H9 (cell line): ENCODE data around the gene EBPL. TPM values are rescaled to one million over a fixed set of nuclear protein-coding genes. Genes with fewer than 3 reads are reported as not detected.
"Not testable (repeated sequence)": the region's sequence is repeated elsewhere in the genome, so short reads cannot be mapped to it uniquely, and the experiment has no call there.

Source experiments
- DNase-seq: peaks from one replicate; pipeline ENCODE4 v3.0.0-alpha.2; 2017
- H2AFZ ChIP-seq: one replicate; pipeline ENCODE4 v1.6.1; 2013; ENCODE audit warnings: mild to moderate bottlenecking, low read length, control low read depth, moderate library complexity
- H2AK5ac ChIP-seq: 2 replicates; pipeline ENCODE4 v1.6.1; 2013; ENCODE audit warnings: low read length, control low read depth, mixed read lengths; ENCODE audit not compliant: insufficient read length
- H2BK120ac ChIP-seq: one replicate; pipeline ENCODE4 v1.6.1; 2013; ENCODE audit warnings: low read depth, mild to moderate bottlenecking, low read length, control low read depth, inconsistent platforms; ENCODE audit not compliant: poor library complexity, severe bottlenecking
- H2BK12ac ChIP-seq: 2 replicates; pipeline ENCODE4 v1.6.1; 2013; ENCODE audit warnings: low read length, control low read depth, mixed read lengths, low read depth; ENCODE audit not compliant: insufficient read length
- H2BK15ac ChIP-seq: 2 replicates; pipeline ENCODE4 v1.6.1; 2013; ENCODE audit warnings: low read depth, low read length, control low read depth
- H2BK20ac ChIP-seq: one replicate; pipeline ENCODE4 v1.6.1; 2013; ENCODE audit warnings: low read depth, mild to moderate bottlenecking, low read length, control low read depth, inconsistent platforms; ENCODE audit not compliant: poor library complexity, severe bottlenecking
- H2BK5ac ChIP-seq: 2 replicates; pipeline ENCODE4 v1.6.1; 2013; ENCODE audit warnings: low read length, control low read depth, mixed read lengths; ENCODE audit not compliant: insufficient read length
- H3K14ac ChIP-seq: 2 replicates; pipeline ENCODE4 v1.6.1; 2013; ENCODE audit warnings: low read length, control low read depth; ENCODE audit not compliant: insufficient read depth
- H3K18ac ChIP-seq: 2 replicates; pipeline ENCODE4 v1.6.1; 2013; ENCODE audit warnings: low read depth, mild to moderate bottlenecking, mixed read lengths, low read length, control low read depth; ENCODE audit not compliant: insufficient read length
- H3K23ac ChIP-seq: 2 replicates; pipeline ENCODE4 v1.6.1; 2013; ENCODE audit warnings: low read length, control low read depth, mixed read lengths, low read depth; ENCODE audit not compliant: insufficient read length
- H3K23me2 ChIP-seq: 2 replicates; pipeline ENCODE4 v1.6.1; 2013; ENCODE audit warnings: low read depth, mild to moderate bottlenecking, mixed read lengths, low read length, control low read depth; ENCODE audit not compliant: insufficient read length, poor library complexity, severe bottlenecking
- H3K27ac ChIP-seq: 2 replicates; pipeline ENCODE4 v1.5.1; 2013; ENCODE audit warnings: low read length, control low read depth, mixed read lengths, low read depth; ENCODE audit not compliant: insufficient read length
- H3K27me3 ChIP-seq: 2 replicates; pipeline ENCODE4 v1.6.1; 2013; ENCODE audit warnings: low read length, control low read depth, inconsistent platforms; ENCODE audit not compliant: insufficient read depth
- H3K4ac ChIP-seq: 2 replicates; pipeline ENCODE4 v1.6.1; 2013; ENCODE audit warnings: low read depth, mild to moderate bottlenecking, control low read depth, inconsistent platforms, low read length, moderate library complexity
- H3K4me1 ChIP-seq: 2 replicates; pipeline ENCODE4 v1.6.1; 2013; ENCODE audit warnings: low read length, control low read depth, inconsistent platforms; ENCODE audit not compliant: insufficient read depth
- H3K4me2 ChIP-seq: 2 replicates; pipeline ENCODE4 v1.6.1; 2013; ENCODE audit warnings: low read length, control low read depth, mixed read lengths; ENCODE audit not compliant: insufficient read length, insufficient read depth
- H3K56ac ChIP-seq: 2 replicates; pipeline ENCODE4 v1.6.1; 2013; ENCODE audit warnings: low read depth, mild to moderate bottlenecking, mixed read lengths, low read length, control low read depth; ENCODE audit not compliant: insufficient read length
- H3K79me1 ChIP-seq: 2 replicates; pipeline ENCODE4 v1.6.1; 2013; ENCODE audit warnings: low read depth, mild to moderate bottlenecking, moderate library complexity, low read length, control low read depth, inconsistent platforms; ENCODE audit not compliant: insufficient read depth, poor library complexity, severe bottlenecking
- H3K79me2 ChIP-seq: 2 replicates; pipeline ENCODE4 v1.6.1; 2013; ENCODE audit warnings: low read length, control low read depth, inconsistent platforms; ENCODE audit not compliant: insufficient read depth
- H3K9ac ChIP-seq: 2 replicates; pipeline ENCODE4 v1.6.1; 2013; ENCODE audit warnings: low read length, control low read depth, mixed read lengths; ENCODE audit not compliant: insufficient read length; ENCODE audit errors: extremely low read depth
- H3K9me3 ChIP-seq: one replicate; pipeline ENCODE4 v1.6.1; 2013; ENCODE audit warnings: low read depth, low read length, inconsistent platforms; ENCODE audit not compliant: control insufficient read depth
- H3T11ph ChIP-seq: one replicate; pipeline ENCODE4 v1.6.1; 2013; ENCODE audit warnings: mild to moderate bottlenecking, low read length, control low read depth, inconsistent platforms
- H4K20me1 ChIP-seq: one replicate; pipeline ENCODE4 v1.6.1; 2013; ENCODE audit not compliant: control insufficient read depth, insufficient read length, insufficient read depth
- H4K5ac ChIP-seq: 2 replicates; pipeline ENCODE4 v1.6.1; 2013; ENCODE audit warnings: low read depth, mild to moderate bottlenecking, mixed read lengths, low read length, control low read depth; ENCODE audit not compliant: insufficient read length
- H4K8ac ChIP-seq: replicated peaks from 2 replicates; pipeline ENCODE4 v1.6.1; 2013; ENCODE audit warnings: low read length, control low read depth, mixed read lengths, low read depth; ENCODE audit not compliant: insufficient read length
- H4K91ac ChIP-seq: 2 replicates; pipeline ENCODE4 v1.6.1; 2013; ENCODE audit warnings: low read depth, mild to moderate bottlenecking, moderate library complexity, mixed read lengths, low read length, control low read depth; ENCODE audit not compliant: insufficient read length
- H3K27ac Mint-ChIP-seq, 3 experiments: 2 replicates in 2 of 3; 3 replicates in 1 of 3; pipeline ENCODE4 v1.8.0; 2020 to 2021; ENCODE audit warnings: mixed read lengths in 3 of 3, mild to moderate bottlenecking in 1 of 3, moderate library complexity in 1 of 3
- H3K27me3 Mint-ChIP-seq: 2 replicates; pipeline ENCODE4 v1.8.0; 2021; ENCODE audit warnings: low read depth, mild to moderate bottlenecking, moderate library complexity, mixed read lengths
- H3K36me3 Mint-ChIP-seq, 3 experiments: 2 replicates in 2 of 3; 3 replicates in 1 of 3; pipeline ENCODE4 v1.8.0; 2020 to 2021; ENCODE audit warnings: low read depth in 3 of 3, mixed read lengths in 3 of 3; ENCODE audit not compliant: insufficient read depth in 1 of 3
- H3K4me1 Mint-ChIP-seq, 2 experiments: 2 replicates each; pipeline ENCODE4 v1.8.0; 2020; ENCODE audit warnings: mixed read lengths in 2 of 2
- H3K4me3 Mint-ChIP-seq, 2 experiments: 2 replicates in 1 of 2; 3 replicates in 1 of 2; pipeline ENCODE4 v1.8.0; 2020 to 2021; ENCODE audit warnings: mild to moderate bottlenecking in 2 of 2, mixed read lengths in 2 of 2, moderate library complexity in 1 of 2
- H3K9me3 Mint-ChIP-seq, 2 experiments: 2 replicates in 1 of 2; 3 replicates in 1 of 2; pipeline ENCODE4 v1.8.0; 2020; ENCODE audit warnings: mild to moderate bottlenecking in 2 of 2, mixed read lengths in 2 of 2, moderate library complexity in 1 of 2
- WGBS: extraction: QIAGEN DNeasy Blood & Tissue Kit; methylation state at CpG from one replicate; pipeline ENCODE4 v1.1.7; 2013; ENCODE audit warnings: missing lambda C conversion rate, low lambda C conversion rate, mixed read lengths; ENCODE audit not compliant: insufficient read length; ENCODE audit errors: extremely low coverage; 5-methylcytosine and 5-hydroxymethylcytosine counted together
- total RNA-seq: library from RNA; stranded (reverse); gene quantifications from 2 replicates; pipeline ENCODE4 v1.2.1, GENCODE V29; 2021
- TF ChIP-seq, protein P1 (sequence below): fragments of 200-600 bp; sonication (generic); conservative IDR thresholded peaks from 3 replicates; pipeline ENCODE4 v1.8.0; 2021; ENCODE audit warnings: antibody characterized with exemption, mild to moderate bottlenecking

EBPL gene
- total RNA-seq, 1 experiment from 2014 or later, result 65.9 TPM

DNA sequence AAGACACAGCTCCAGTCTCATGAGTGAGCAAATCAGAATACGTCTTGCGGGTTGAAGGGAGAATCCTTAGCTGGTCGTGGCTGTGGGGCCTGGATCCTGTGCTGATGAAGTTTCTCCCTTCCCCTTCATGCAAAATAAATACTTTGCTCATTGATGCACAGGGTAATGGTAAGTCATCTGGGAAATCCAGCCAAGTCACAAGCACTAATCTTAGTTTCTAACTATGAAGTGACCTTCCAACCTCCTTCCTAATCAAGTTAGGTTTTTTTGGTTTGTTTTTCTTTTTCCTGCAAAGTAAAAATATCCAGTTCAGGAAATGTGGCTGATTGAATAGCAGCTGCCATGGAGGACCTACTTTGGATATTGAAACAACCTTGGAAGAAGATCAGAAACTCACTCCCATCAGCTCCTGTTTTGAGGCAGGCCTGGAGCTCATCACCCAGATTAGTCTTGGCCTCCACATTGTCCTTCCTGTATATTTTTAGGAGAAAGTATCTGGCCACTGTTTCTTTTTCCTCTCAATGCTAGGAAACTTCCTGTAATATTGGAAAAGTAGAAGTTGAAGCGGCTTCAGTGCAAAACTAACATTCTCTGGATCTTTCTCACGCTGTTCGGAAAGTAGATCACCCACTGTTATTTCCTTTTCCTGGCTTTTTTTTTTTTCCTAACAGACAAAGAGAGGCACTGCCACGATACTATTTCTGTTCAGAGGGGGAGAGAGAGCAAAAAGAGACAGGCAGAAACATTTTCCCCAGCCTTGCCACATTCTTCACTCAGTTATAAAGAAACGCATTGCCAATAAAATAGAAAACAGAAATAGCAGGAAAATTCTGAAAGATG, 75.2 kb downstream of the EBPL start:
- no peak for DNase-seq

DNA sequence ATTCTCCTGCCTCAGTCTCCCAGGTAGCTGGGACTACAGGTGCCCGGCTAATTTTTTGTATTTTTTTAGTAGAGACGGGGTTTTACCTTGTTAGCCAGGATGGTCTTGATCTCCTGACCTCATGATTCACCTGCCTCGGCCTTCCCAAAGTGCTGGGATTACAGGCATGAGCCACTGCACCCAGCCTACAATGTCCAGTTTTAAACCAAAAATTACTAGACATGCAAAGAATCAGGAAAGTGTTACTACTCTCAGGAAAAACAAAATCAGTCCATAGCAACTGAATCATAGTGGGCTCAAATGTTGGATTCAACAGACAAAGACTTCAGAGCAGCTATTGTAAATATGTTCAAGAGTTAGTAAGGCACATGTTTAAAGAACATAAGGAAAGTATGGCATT, 79.2 kb downstream of the EBPL start:
- not testable (repeated sequence) for H3K79me1 ChIP-seq, H4K91ac ChIP-seq, H3K23me2 ChIP-seq, H3K9me3 Mint-ChIP-seq, H2BK20ac ChIP-seq, H3K23ac ChIP-seq, H4K8ac ChIP-seq, H3K27me3 ChIP-seq, H3K4me1 Mint-ChIP-seq, H2BK120ac ChIP-seq, H3K27ac ChIP-seq, H3K56ac ChIP-seq, H2BK15ac ChIP-seq, H4K20me1 ChIP-seq, H3K4me1 ChIP-seq, H3K27ac Mint-ChIP-seq, H2BK5ac ChIP-seq, H3K14ac ChIP-seq, DNase-seq, H2AFZ ChIP-seq, H3K36me3 Mint-ChIP-seq, H3K27me3 Mint-ChIP-seq, H3K9ac ChIP-seq, H3K4ac ChIP-seq, H3K4me3 Mint-ChIP-seq, H3K9me3 ChIP-seq, H2BK12ac ChIP-seq, H2AK5ac ChIP-seq, H3K4me2 ChIP-seq, H4K5ac ChIP-seq, H3K79me2 ChIP-seq, H3T11ph ChIP-seq, H3K18ac ChIP-seq
- no CpG with 5 or more reads among the region's 3 CpGs for WGBS

More for the DNA sequence above, 75.2 kb downstream of the EBPL start:
- Histone ChIP-seq H3K4me1 (no peaks in the 10 kb centered on the region), H3K79me1 (no peaks in the 10 kb centered on the region), H4K91ac (no peak overlapping the region), H3K14ac (no peak overlapping the region), H3K9me3 (no peaks in the 10 kb centered on the region), H3K4ac (no peak overlapping the region), H2AFZ (no peak overlapping the region), H2BK20ac (no peak overlapping the region), H4K8ac (no peak overlapping the region), H3K18ac (no peak overlapping the region), H2BK120ac (no peak overlapping the region), H3K9ac (no peak overlapping the region), H2BK15ac (no peak overlapping the region), H3K79me2 (no peaks in the 10 kb centered on the region), H3K23me2 (no peaks in the 10 kb centered on the region), H2AK5ac (no peak overlapping the region), H2BK5ac (no peak overlapping the region), H3K4me2 (no peak overlapping the region), H3K27me3 (no peaks in the 10 kb centered on the region), H3K27ac (no peak overlapping the region), H3K56ac (no peak overlapping the region), H3K23ac (no peak overlapping the region), H2BK12ac (no peak overlapping the region), H4K20me1 (no peaks in the 10 kb centered on the region), H4K5ac (no peak overlapping the region), H3T11ph (no peak overlapping the region)
- Mint-ChIP-seq H3K27ac (no peak overlapping the region), H3K4me3 (no peak overlapping the region), H3K36me3 (no peaks in the 10 kb centered on the region), H3K4me1 (peaks cover 4 to 5% of the 10 kb centered on the region in 2 experiments; a peak in 1 of 4 replicates), H3K27me3 (no peaks in the 10 kb centered on the region), H3K9me3 (no peaks in the 10 kb centered on the region)
- WGBS, result no CpG with 5 or more reads among the region's 8 CpGs
- TF ChIP-seq, protein P1, sequence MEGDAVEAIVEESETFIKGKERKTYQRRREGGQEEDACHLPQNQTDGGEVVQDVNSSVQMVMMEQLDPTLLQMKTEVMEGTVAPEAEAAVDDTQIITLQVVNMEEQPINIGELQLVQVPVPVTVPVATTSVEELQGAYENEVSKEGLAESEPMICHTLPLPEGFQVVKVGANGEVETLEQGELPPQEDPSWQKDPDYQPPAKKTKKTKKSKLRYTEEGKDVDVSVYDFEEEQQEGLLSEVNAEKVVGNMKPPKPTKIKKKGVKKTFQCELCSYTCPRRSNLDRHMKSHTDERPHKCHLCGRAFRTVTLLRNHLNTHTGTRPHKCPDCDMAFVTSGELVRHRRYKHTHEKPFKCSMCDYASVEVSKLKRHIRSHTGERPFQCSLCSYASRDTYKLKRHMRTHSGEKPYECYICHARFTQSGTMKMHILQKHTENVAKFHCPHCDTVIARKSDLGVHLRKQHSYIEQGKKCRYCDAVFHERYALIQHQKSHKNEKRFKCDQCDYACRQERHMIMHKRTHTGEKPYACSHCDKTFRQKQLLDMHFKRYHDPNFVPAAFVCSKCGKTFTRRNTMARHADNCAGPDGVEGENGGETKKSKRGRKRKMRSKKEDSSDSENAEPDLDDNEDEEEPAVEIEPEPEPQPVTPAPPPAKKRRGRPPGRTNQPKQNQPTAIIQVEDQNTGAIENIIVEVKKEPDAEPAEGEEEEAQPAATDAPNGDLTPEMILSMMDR, result no peak
